Mesendoderm (in vitro differentiated cells): ENCODE results near the gene RPA4.

Experiments used
- DNase-seq: peaks from one replicate; pipeline ENCODE4 v3.0.0; 2013
- H2AK5ac ChIP-seq: 2 replicates; pipeline ENCODE4 v1.6.1; 2013; ENCODE audit warnings: low read length, inconsistent platforms
- H2BK120ac ChIP-seq: 2 replicates; pipeline ENCODE4 v1.6.1; 2013; ENCODE audit warnings: low read depth, mild to moderate bottlenecking, low read length, moderate library complexity, mixed read lengths
- H2BK15ac ChIP-seq: replicated peaks from 2 replicates; pipeline ENCODE4 v1.6.1; 2013; ENCODE audit warnings: low read depth, mild to moderate bottlenecking, moderate library complexity
- H2BK5ac ChIP-seq: 2 replicates; pipeline ENCODE4 v1.6.1; 2013; ENCODE audit warnings: low read length, inconsistent platforms
- H3K18ac ChIP-seq: 2 replicates; pipeline ENCODE4 v1.6.1; 2013; ENCODE audit warnings: mild to moderate bottlenecking, low read length, mixed read lengths
- H3K23ac ChIP-seq: one replicate; pipeline ENCODE4 v1.6.1; 2013; ENCODE audit warnings: low read length
- H3K27ac ChIP-seq: 2 replicates; pipeline ENCODE4 v1.5.1; 2013; ENCODE audit warnings: low read depth, mild to moderate bottlenecking, inconsistent platforms, low read length, moderate library complexity
- H3K27me3 ChIP-seq: 2 replicates; pipeline ENCODE4 v1.6.1; 2013; ENCODE audit warnings: low read length, control low read depth, mild to moderate bottlenecking, inconsistent platforms; ENCODE audit not compliant: insufficient read depth, poor library complexity
- H3K36me3 ChIP-seq: 2 replicates; pipeline ENCODE4 v1.6.1; 2013; ENCODE audit warnings: low read length, inconsistent platforms; ENCODE audit not compliant: control insufficient read depth, insufficient read depth
- H3K4ac ChIP-seq: one replicate; pipeline ENCODE4 v1.6.1; 2013; ENCODE audit warnings: low read depth, mild to moderate bottlenecking, low read length, moderate library complexity
- H3K4me1 ChIP-seq: 2 replicates; pipeline ENCODE4 v1.6.1; 2013; ENCODE audit warnings: low read depth, low read length, inconsistent platforms; ENCODE audit not compliant: control insufficient read depth
- H3K4me2 ChIP-seq: 2 replicates; pipeline ENCODE4 v1.6.1; 2013; ENCODE audit warnings: low read length
- H3K4me3 ChIP-seq: 2 replicates; pipeline ENCODE4 v1.5.1; 2013; ENCODE audit warnings: mild to moderate bottlenecking, low read length
- H3K56ac ChIP-seq: one replicate; pipeline ENCODE4 v1.6.1; 2013; ENCODE audit warnings: low read length
- H3K79me1 ChIP-seq: 2 replicates; pipeline ENCODE4 v1.6.1; 2013; ENCODE audit warnings: low read length, inconsistent platforms
- H3K79me2 ChIP-seq: 2 replicates; pipeline ENCODE4 v1.6.1; 2013; ENCODE audit warnings: mild to moderate bottlenecking, low read length; ENCODE audit not compliant: control insufficient read depth, insufficient read depth
- H3K9ac ChIP-seq: 2 replicates; pipeline ENCODE4 v1.6.1; 2013; ENCODE audit warnings: low read length, inconsistent platforms
- H4K5ac ChIP-seq: one replicate; pipeline ENCODE4 v1.6.1; 2013; ENCODE audit warnings: low read length
- H4K8ac ChIP-seq: one replicate; pipeline ENCODE4 v1.6.1; 2013; ENCODE audit warnings: low read depth, mild to moderate bottlenecking, control low read depth, low read length, moderate library complexity
- WGBS: extraction: QIAGEN DNeasy Blood & Tissue Kit; methylation state at CpG from one replicate; pipeline ENCODE4 v1.1.7; 2013; ENCODE audit warnings: low lambda C conversion rate, missing lambda C conversion rate; ENCODE audit not compliant: insufficient coverage; ENCODE audit errors: extremely low coverage; 5-methylcytosine and 5-hydroxymethylcytosine counted together

RPA4 gene

DNA sequence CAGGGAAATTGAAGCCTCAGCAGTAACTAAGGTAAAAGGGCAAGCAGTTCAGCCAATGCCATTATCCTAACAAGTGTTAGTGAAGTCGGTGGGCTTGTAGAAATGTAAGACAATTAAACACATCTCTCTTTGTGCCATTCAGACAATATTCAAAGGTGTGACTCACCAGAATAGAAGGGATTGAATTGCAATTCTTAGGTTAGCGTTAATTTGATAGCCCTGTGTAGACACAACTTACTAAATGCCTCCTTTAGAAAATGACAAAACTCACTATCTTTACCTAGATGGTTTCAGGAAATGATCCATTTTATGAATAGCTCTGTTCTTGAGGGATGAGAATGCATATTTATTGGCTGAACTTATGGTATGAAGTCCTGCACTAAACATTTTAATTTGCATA lies 35.2 kb downstream of the RPA4 start:
- Histone ChIP-seq H3K36me3 (no peaks in the 10 kb centered on the region), H3K9ac (no peak overlapping the region), H3K79me1 (no peaks in the 10 kb centered on the region), H2BK15ac (no peak overlapping the region), H3K4me3 (no peak overlapping the region), H2BK5ac (no peak overlapping the region), H2BK120ac (no peak overlapping the region), H3K4me1 (no peaks in the 10 kb centered on the region), H3K18ac (no peak overlapping the region), H3K4ac (no peak overlapping the region), H2AK5ac (no peak overlapping the region), H3K27me3 (no peaks in the 10 kb centered on the region), H3K27ac (no peak overlapping the region), H3K56ac (no peak overlapping the region), H3K79me2 (no peaks in the 10 kb centered on the region), H4K8ac (no peak overlapping the region), H3K4me2 (no peak overlapping the region), H4K5ac (no peak overlapping the region), H3K23ac (no peak overlapping the region)
- WGBS: no CpG with 5 or more reads among the region's 2 CpGs
- no peak for DNase-seq

DNA sequence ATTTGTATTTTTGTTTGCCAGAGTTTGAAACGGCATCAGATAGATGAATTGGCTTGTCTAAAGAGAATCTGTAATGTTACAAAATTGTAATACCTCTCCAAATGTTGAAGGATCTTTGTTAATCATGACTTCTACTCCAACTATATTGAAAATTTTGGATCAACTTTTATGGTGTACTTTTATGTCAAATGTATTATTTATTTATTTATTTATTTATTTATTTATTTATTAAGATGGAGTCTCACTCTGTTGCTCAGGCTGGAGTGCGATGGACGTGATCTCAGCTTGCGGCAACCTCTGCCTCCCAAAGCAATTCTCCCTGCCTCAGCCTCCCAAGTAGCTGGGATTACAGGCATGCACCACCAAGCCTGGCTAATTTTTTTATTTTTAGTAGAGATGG lies 36.0 kb downstream of the RPA4 start:
- no peaks in the 10 kb centered on the region for H3K79me1 ChIP-seq
- no peak overlapping the region for H3K56ac ChIP-seq
- H3K18ac ChIP-seq: no peak overlapping the region
- no peak overlapping the region for H2AK5ac ChIP-seq
- H3K27ac ChIP-seq: no peak overlapping the region
- H3K27me3 ChIP-seq: no peaks in the 10 kb centered on the region
- no peaks in the 10 kb centered on the region for H3K36me3 ChIP-seq
- no peak for DNase-seq
- WGBS: 100% methylated on average over 1 of the region's 4 CpGs
- H3K9ac ChIP-seq: no peak overlapping the region
- no peaks in the 10 kb centered on the region for H3K79me2 ChIP-seq
- H4K8ac ChIP-seq: no peak overlapping the region
- no peak overlapping the region for H3K4me2 ChIP-seq
- no peak overlapping the region for H3K4ac ChIP-seq
- H3K23ac ChIP-seq: no peak overlapping the region
- H2BK120ac ChIP-seq: no peak overlapping the region
- H3K4me1 ChIP-seq: no peaks in the 10 kb centered on the region
- H2BK15ac ChIP-seq: no peak overlapping the region
- no peak overlapping the region for H4K5ac ChIP-seq
- no peak overlapping the region for H2BK5ac ChIP-seq
- no peak overlapping the region for H3K4me3 ChIP-seq

DNA sequence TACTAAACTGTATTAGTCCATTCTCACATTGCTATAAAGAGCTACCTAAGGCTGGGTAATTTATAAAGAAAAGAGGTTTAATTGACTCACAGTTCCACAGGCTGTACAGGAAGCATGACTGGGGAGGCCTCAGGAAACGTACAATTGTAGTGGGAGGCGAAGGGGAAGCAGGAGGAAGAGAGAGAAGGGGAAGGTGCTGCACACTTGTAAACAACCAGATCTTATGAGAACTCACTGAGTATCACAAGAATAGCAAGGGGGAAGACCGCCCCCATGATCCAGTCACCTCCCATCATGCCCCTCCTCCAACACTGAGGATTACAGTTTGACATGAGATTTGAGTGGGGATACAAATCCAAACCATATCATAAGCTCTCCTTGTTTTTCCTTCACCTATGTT lies 40.9 kb downstream of the RPA4 start:
- Histone ChIP-seq H2BK5ac (no peak overlapping the region), H3K23ac (no peak overlapping the region), H3K4ac (no peak overlapping the region), H3K79me2 (no peaks in the 10 kb centered on the region), H3K27me3 (no peaks in the 10 kb centered on the region), H4K5ac (no peak overlapping the region), H3K18ac (no peak overlapping the region), H3K27ac (no peak overlapping the region), H3K9ac (no peak overlapping the region), H2BK15ac (no peak overlapping the region), H2BK120ac (no peak overlapping the region), H3K4me2 (no peak overlapping the region), H2AK5ac (no peak overlapping the region), H3K56ac (no peak overlapping the region), H3K79me1 (no peaks in the 10 kb centered on the region), H4K8ac (no peak overlapping the region), H3K4me1 (no peaks in the 10 kb centered on the region), H3K4me3 (no peak overlapping the region), H3K36me3 (no peaks in the 10 kb centered on the region)
- WGBS: no CpG with 5 or more reads among the region's 3 CpGs
- no peak for DNase-seq

DNA sequence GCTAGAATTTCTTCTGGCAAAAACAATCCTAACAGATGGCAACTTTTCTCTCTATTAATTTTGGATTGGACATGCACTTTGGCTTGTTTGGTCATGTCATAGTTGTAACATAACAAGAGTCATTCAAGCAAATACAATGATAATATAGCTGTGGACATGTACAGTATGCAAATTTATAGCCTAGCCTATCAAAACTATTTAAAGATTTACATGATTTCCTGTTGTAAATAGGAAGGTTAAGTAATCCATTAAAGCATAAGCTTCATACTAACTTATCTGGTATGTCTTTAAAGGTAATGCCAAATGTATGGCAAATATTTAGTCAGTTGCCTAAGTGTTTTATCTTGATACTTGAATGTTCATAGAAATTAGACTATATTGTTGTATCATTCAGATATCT lies 45.3 kb downstream of the RPA4 start:
- Histone ChIP-seq H4K8ac (no peak overlapping the region), H3K4ac (no peak overlapping the region), H3K4me3 (no peak overlapping the region), H3K18ac (no peak overlapping the region), H4K5ac (no peak overlapping the region), H3K36me3 (no peaks in the 10 kb centered on the region), H3K27me3 (no peaks in the 10 kb centered on the region), H2BK15ac (no peak overlapping the region), H3K4me1 (no peaks in the 10 kb centered on the region), H3K79me2 (no peaks in the 10 kb centered on the region), H2BK5ac (no peak overlapping the region), H3K27ac (no peak overlapping the region), H2AK5ac (no peak overlapping the region), H3K56ac (no peak overlapping the region), H3K79me1 (no peaks in the 10 kb centered on the region), H3K4me2 (no peak overlapping the region), H2BK120ac (no peak overlapping the region), H3K9ac (no peak overlapping the region), H3K23ac (no peak overlapping the region)
- no peak for DNase-seq
